GM12878 (cell line): ENCODE measurements around the gene CDH8. TPM values are rescaled to one million over a fixed set of nuclear protein-coding genes. Genes with fewer than 3 reads are reported as not detected.

Experiments
- ATAC-seq: fragments of 200-7000 bp; cut with Tn5 transposase; 3 replicates; pipeline ENCODE4 v1.9.1; 2020; ENCODE audit warnings: mild to moderate bottlenecking, moderate library complexity
- BruUV-seq: library from RNA; stranded (reverse); fragments of 400-500 nt; replicated peaks from 2 replicates; lab custom pipeline; 2021; lab: Mats Ljungman, UMichigan
- CTCF ChIA-PET: fragments of 300-600 bp; sonication (Branson Sonifier 250); formaldehyde crosslinking; extraction: SDS; loops from one replicate; lab custom pipeline; 2021; ENCODE audit warnings: inconsistent platforms; lab: Yijun Ruan, JAX
- POLR2A ChIA-PET: fragments of 350-600 bp; formaldehyde crosslinking; extraction: SDS; loops from one replicate; lab custom pipeline; 2021; ENCODE audit warnings: inconsistent platforms; lab: Charles Lee
- RAD21 ChIA-PET: fragments of 300-600 bp; sonication (Branson Sonifier 250); formaldehyde crosslinking; loops from one replicate; lab custom pipeline; 2023; ENCODE audit warnings: antibody characterized with exemption; ENCODE audit not compliant: unreplicated experiment; lab: Charles Lee
- SMC1A ChIA-PET: fragments of 300-600 bp; sonication (Branson Sonifier 250); formaldehyde crosslinking; loops from one replicate; lab custom pipeline; 2023; ENCODE audit not compliant: unreplicated experiment, uncharacterized antibody; lab: Charles Lee
- DNase-seq: peaks from one replicate; pipeline ENCODE4 v3.0.0-alpha.2; 2011; ENCODE audit warnings: low read depth, low spot score
- FAIRE-seq: peaks from 3 replicates; lab custom pipeline; 2011; peaks lifted over from hg19 to GRCh38; lab: Jason Lieb, UNC
- H2AFZ ChIP-seq: 2 replicates; pipeline ENCODE4 v1.6.0; 2011; ENCODE audit warnings: low read depth, low read length, control low read depth; ENCODE audit not compliant: control insufficient read depth
- H3K27ac ChIP-seq: 2 replicates; pipeline ENCODE4 v1.5.1; 2011; ENCODE audit warnings: control low read depth; ENCODE audit not compliant: control insufficient read depth, insufficient read depth
- H3K27me3 ChIP-seq, 2 experiments: replicated peaks in 1 of 2; 2 replicates each; pipeline versions ENCODE4 v1.6.0 to v1.6.1; 2011; ENCODE audit warnings: low read length in 1 of 2; ENCODE audit not compliant: control insufficient read depth in 2 of 2, insufficient read depth in 2 of 2
- H3K36me3 ChIP-seq, 2 experiments: 2 replicates each; pipeline ENCODE4 v1.5.1; 2011; ENCODE audit warnings: low read length in 1 of 2; ENCODE audit not compliant: control insufficient read depth in 2 of 2, insufficient read depth in 2 of 2
- H3K4me1 ChIP-seq: 2 replicates; pipeline ENCODE4 v1.6.1; 2011; ENCODE audit warnings: mild to moderate bottlenecking, low read length, moderate library complexity, mixed read lengths; ENCODE audit not compliant: control insufficient read depth, insufficient read depth
- H3K4me2 ChIP-seq: 2 replicates; pipeline ENCODE4 v1.6.0; 2011; ENCODE audit warnings: control low read depth; ENCODE audit not compliant: control insufficient read depth, insufficient read depth
- H3K4me3 ChIP-seq: fragments of 200-600 bp; sonication (generic); 2 replicates; pipeline ENCODE4 v1.5.1; 2016
- H3K79me2 ChIP-seq: 2 replicates; pipeline ENCODE4 v1.6.0; 2011; ENCODE audit warnings: low read length; ENCODE audit not compliant: control insufficient read depth, insufficient read depth
- H3K9ac ChIP-seq: 2 replicates; pipeline ENCODE4 v1.8.0; 2011; ENCODE audit warnings: low read length, control low read depth, mixed read lengths; ENCODE audit not compliant: control insufficient read depth, insufficient read depth
- H3K9me3 ChIP-seq: replicated peaks from 3 replicates; pipeline ENCODE4 v1.5.1; 2011; ENCODE audit warnings: mild to moderate bottlenecking, low read length; ENCODE audit not compliant: control insufficient read depth, insufficient read depth
- H4K20me1 ChIP-seq: 2 replicates; pipeline ENCODE4 v1.6.0; 2011; ENCODE audit not compliant: control insufficient read depth, insufficient read depth
- HCFC1 ChIP-seq: fragments of 150-350 bp; IDR thresholded peaks from 2 replicates; pipeline ENCODE4 v1.6.1; 2014; ENCODE audit warnings: low read length
- IKZF1 ChIP-seq: fragments of 450-650 bp; conservative IDR thresholded peaks from 2 replicates; pipeline ENCODE4 v1.6.1; 2017; ENCODE audit warnings: antibody characterized with exemption, mild to moderate bottlenecking
- MYC ChIP-seq: IDR thresholded peaks from 2 replicates; pipeline ENCODE4 v1.6.1; 2011; ENCODE audit warnings: mild to moderate bottlenecking, low read length, moderate library complexity, inconsistent platforms; ENCODE audit not compliant: insufficient read depth, insufficient replicate concordance, insufficient read length, severe bottlenecking
- NR2F1 ChIP-seq: fragments of 450-650 bp; conservative IDR thresholded peaks from 2 replicates; pipeline ENCODE4 v1.6.1; 2017; ENCODE audit warnings: mild to moderate bottlenecking
- PRDM15 ChIP-seq: fragments of 450-650 bp; formaldehyde crosslinking; IDR thresholded peaks from 2 replicates; pipeline ENCODE4 v1.4.0; 2020; ENCODE audit warnings: mild to moderate bottlenecking, moderate library complexity
- RUNX3 ChIP-seq: IDR thresholded peaks from 2 replicates; pipeline ENCODE4 v1.6.1; 2012; ENCODE audit warnings: low read length, inconsistent platforms
- SIN3A ChIP-seq: IDR thresholded peaks from 2 replicates; pipeline ENCODE4 v1.6.1; 2012; ENCODE audit warnings: low read depth, low read length, improper control_type of control experiment
- TCF12 ChIP-seq: IDR thresholded peaks from 2 replicates; pipeline ENCODE4 v1.6.1; 2011; ENCODE audit warnings: low read depth, mild to moderate bottlenecking, low read length
- TCF3 ChIP-seq: IDR thresholded peaks from 2 replicates; pipeline ENCODE4 v1.6.1; 2012; ENCODE audit warnings: low read depth, mild to moderate bottlenecking, low read length, borderline replicate concordance; ENCODE audit not compliant: insufficient read depth
- ZNF592 ChIP-seq: fragments of 450-650 bp; IDR thresholded peaks from 2 replicates; pipeline ENCODE4 v1.6.1; 2017; ENCODE audit warnings: mild to moderate bottlenecking, moderate library complexity
- ZNF622 ChIP-seq: fragments of 450-650 bp; IDR thresholded peaks from 2 replicates; pipeline ENCODE4 v1.6.1; 2017; ENCODE audit warnings: mild to moderate bottlenecking, inconsistent platforms
- WGBS: methylation state at CpG from one replicate; pipeline ENCODE4 v1.1.6; 2016; ENCODE audit warnings: low lambda C conversion rate; ENCODE audit not compliant: insufficient replicate concordance, insufficient coverage; ENCODE audit errors: missing lambda C conversion rate; 5-methylcytosine and 5-hydroxymethylcytosine counted together
- in situ Hi-C: fragments of 300-500 bp; cut with MboI; formaldehyde crosslinking; loops from 9 replicates; pipeline ENCODE4 v1.14.3; 2018; ENCODE audit warnings: mixed read lengths
- intact Hi-C: fragments of 100-400 bp; cut with micrococcal nuclease; formaldehyde crosslinking; loops from one replicate; pipeline ENCODE4 v1.14.2; 2022; ENCODE audit not compliant: unreplicated experiment
- polyA plus RNA-seq, 11 experiments: library from polyadenylated mRNA; depleted of rRNA in 4 of 11; unstranded in 6 of 11; stranded (reverse) in 5 of 11; fragments of >200 nt; fragmentation: Nextera tagmentation in 4 of 11; fragmentation: Illumina TruSeq in 1 of 11; extraction: Ambion mirVana in 4 of 11; extraction: Trizol in 1 of 11; gene quantifications; 1 replicate in 1 of 11; 2 replicates in 10 of 11; pipeline versions ENCODE4 v1.2.1 to v1.2.3, GENCODE V29; 2011 to 2016; ENCODE audit warnings: inconsistent platforms in 2 of 11, missing spikeins in 2 of 11, low read depth in 1 of 11
- total RNA-seq, 4 experiments: library from RNA; depleted of rRNA in 3 of 4; stranded (reverse); fragments of >200 nt in 3 of 4; fragmentation: Illumina TruSeq in 1 of 4; extraction: Trizol in 1 of 4; gene quantifications; 2 replicates each; pipeline versions ENCODE4 v1.2.1 to v1.2.3, GENCODE V29; 2013 to 2021

CDH8 gene
- total and polyA plus RNA-seq, 10 of the 15 experiments (the other 5 are each of a cell fraction or from before 2014, with no cell fraction given), result 0.13 to 0.68 (median 0.25) TPM; not detected in 3

GRCh38 chr16:62076886-62077285 is 40.6 kb upstream of the CDH8 start:
- TF ChIP-seq PRDM15 (CRISPR knock-in tag), result no peak
- no peak for TF ChIP-seq SIN3A
- TF ChIP-seq TCF3, result no peak
- TF ChIP-seq ZNF622, result no peak
- no peak for TF ChIP-seq TCF12
- TF ChIP-seq RUNX3, result no peak
- TF ChIP-seq NR2F1, result no peak
- TF ChIP-seq MYC, result no peak
- TF ChIP-seq IKZF1, result no peak
- no peak for TF ChIP-seq HCFC1
- no peak for TF ChIP-seq ZNF592
- ChIA-PET POLR2A (no interaction called here), RAD21 (no interaction called here), SMC1A (interaction anchor here (1.7 kb wide), 1 partner anchor 141 kb away, joined by 8 read pairs; no protein-coding TSS in a partner anchor), CTCF (interaction anchor here (1.0 to 1.5 kb wide), 2 partner anchors 28 to 142 kb away, joined by 3 to 5 read pairs; no protein-coding TSS in a partner anchor)
- H4K20me1 ChIP-seq, result no peaks in the 10 kb centered on the region
- no peaks in the 10 kb centered on the region for H3K27me3 ChIP-seq
- no peak overlapping the region for H2AFZ ChIP-seq
- no TSS peak for BruUV-seq
- DNase-seq, result no peak
- no peaks in the 10 kb centered on the region for H3K36me3 ChIP-seq
- intact Hi-C loops (no loop called here), in situ Hi-C loops (no loop called here)
- no peak overlapping the region for H3K27ac ChIP-seq
- H3K9ac ChIP-seq, result no peak overlapping the region
- no peak overlapping the region for H3K4me2 ChIP-seq
- H3K79me2 ChIP-seq, result no peaks in the 10 kb centered on the region
- no peak for ATAC-seq
- no peaks in the 10 kb centered on the region for H3K4me1 ChIP-seq
- FAIRE-seq, result no peak
- no peak overlapping the region for H3K4me3 ChIP-seq
- no peaks in the 10 kb centered on the region for H3K9me3 ChIP-seq
- 31% methylated on average over 3 of the region's 3 CpGs for WGBS
